Subcutaneous adipose tissue (tissue), 4 donors: Measurements from ENCODE around the gene SUN1. TPM values are rescaled to one million over a fixed set of nuclear protein-coding genes. Genes with fewer than 3 reads are reported as not detected.

Experiments
- total RNA-seq, 4 donors: library from RNA; depleted of rRNA; stranded (reverse); fragments of >200 nt; gene quantifications; one replicate each; pipeline ENCODE4 v1.1.0, GENCODE V29; 2016
- TF ChIP-seq, protein P1 (sequence below): fragments of 450-650 bp; IDR thresholded peaks from one replicate; pipeline ENCODE4 v1.5.1; 2016; ENCODE audit warnings: low read depth, mild to moderate bottlenecking, control low read depth, antibody characterized with exemption, moderate library complexity

The SUN1 gene
- total RNA-seq, 4 donors from 2014 or later = 103 to 239 (median 166) TPM

DNA sequence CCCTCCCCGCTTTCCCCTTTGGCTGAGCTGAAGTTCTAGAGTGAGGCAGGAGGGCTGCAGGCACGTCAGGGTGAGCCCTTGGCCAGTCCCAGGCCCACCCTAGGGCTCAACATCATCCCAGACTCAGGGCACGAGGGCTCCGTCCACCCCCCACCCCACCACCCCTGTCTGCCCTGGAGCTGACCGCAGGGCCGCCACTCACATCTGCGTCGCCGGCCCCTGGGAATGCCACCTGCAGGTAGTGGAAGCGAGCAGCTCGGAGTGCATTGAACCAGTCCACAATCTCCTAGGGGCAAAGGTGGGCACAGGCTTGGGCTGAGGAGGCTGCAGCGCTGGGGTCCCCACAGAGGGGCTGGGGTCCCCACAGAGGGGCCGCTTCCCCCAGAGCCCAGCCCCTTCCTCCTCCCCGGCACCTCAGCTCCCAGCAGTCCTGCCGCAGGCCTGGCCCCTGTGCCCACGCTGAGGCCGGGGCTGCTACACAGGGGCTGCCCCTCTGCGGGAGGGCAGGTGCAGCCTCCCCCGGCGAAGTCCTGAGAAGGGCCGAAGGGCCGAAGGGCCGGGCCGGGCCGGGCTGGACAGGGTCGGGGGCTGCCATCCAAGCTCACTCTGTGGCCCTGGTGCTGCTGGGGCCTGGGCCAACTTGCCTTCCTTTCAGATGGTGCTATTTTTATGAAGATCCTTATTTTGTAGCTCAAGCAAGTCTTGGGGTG, 68.2 kb downstream of the SUN1 start:
- TF ChIP-seq, protein P1, sequence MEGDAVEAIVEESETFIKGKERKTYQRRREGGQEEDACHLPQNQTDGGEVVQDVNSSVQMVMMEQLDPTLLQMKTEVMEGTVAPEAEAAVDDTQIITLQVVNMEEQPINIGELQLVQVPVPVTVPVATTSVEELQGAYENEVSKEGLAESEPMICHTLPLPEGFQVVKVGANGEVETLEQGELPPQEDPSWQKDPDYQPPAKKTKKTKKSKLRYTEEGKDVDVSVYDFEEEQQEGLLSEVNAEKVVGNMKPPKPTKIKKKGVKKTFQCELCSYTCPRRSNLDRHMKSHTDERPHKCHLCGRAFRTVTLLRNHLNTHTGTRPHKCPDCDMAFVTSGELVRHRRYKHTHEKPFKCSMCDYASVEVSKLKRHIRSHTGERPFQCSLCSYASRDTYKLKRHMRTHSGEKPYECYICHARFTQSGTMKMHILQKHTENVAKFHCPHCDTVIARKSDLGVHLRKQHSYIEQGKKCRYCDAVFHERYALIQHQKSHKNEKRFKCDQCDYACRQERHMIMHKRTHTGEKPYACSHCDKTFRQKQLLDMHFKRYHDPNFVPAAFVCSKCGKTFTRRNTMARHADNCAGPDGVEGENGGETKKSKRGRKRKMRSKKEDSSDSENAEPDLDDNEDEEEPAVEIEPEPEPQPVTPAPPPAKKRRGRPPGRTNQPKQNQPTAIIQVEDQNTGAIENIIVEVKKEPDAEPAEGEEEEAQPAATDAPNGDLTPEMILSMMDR = no peak

DNA sequence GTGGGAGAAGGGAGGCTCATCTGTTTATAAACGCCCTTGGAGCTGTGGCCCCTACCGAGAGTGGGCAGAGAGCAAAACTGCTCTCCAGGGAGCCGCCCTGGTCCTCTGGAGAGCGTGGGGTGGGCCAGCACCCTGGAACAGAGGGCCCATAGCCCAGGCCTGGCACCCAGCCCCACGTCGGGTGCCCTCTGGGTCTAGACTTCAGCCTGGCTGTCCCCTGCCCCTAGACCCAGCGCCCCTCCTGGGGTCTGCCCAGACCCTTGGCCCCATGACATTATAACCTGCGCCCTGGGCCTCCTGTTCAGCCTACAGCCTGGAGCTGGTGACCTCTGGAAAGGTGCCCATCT, 68.7 kb downstream of the SUN1 start:
- TF ChIP-seq, protein P1 = no peak

DNA sequence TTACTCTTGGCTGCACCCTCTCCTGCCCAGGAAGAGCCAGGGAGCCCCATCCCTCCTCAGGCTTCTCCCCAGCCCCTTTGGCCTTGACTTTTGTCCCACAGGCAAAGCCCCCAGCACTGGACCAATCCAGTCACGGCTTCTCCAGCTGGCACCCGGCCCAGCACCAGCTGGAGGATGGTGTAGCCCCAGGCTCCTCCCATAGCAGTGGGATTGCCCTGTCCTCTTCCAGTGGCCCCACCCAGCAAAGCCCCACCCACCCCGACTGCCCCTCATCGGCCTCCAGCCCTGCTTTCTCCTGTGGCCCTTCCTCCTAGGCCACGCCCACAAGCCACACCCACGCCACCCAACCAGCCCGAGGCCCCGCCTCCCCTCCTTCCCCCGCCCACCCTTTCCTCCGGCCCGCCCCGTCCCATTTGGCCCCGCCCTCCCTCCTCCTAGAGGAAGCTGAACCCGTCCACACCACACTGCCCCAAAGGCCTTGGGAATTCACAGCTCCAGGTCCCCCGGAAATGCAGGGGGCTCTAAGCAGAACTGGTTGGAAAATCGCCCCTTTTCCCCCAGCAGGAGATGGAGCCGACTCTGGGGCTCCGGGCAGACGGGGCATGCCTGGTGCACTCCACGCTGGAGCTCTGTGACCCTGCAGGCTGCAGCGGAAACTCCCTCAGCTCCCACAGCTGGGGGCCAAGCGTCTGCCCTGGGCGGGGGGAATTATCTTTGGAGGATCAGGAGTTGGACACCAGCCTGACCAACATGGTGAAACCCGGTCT, 69.3 kb downstream of the SUN1 start:
- TF ChIP-seq, protein P1 = no peak

DNA sequence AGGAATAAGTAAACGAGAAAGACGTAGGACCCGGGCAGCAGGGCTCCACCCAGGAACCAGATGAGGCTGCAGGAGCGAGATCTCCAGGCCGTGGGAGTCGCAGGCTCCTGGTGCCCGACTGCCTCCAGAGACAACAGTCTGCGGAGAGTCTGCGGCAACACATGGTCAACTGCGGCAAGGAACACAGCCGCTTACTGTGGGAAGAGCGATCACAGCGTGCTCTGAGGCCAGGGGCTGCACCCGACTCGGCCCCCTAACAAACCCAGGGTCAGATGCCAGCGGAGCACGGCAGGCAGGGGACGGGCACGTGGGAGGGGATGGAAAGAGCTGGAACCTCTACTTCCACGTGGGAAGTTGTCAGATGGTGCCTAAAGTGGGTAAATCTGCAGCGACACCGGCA, 70.7 kb downstream of the SUN1 start:
- TF ChIP-seq, protein P1 = no peak

DNA sequence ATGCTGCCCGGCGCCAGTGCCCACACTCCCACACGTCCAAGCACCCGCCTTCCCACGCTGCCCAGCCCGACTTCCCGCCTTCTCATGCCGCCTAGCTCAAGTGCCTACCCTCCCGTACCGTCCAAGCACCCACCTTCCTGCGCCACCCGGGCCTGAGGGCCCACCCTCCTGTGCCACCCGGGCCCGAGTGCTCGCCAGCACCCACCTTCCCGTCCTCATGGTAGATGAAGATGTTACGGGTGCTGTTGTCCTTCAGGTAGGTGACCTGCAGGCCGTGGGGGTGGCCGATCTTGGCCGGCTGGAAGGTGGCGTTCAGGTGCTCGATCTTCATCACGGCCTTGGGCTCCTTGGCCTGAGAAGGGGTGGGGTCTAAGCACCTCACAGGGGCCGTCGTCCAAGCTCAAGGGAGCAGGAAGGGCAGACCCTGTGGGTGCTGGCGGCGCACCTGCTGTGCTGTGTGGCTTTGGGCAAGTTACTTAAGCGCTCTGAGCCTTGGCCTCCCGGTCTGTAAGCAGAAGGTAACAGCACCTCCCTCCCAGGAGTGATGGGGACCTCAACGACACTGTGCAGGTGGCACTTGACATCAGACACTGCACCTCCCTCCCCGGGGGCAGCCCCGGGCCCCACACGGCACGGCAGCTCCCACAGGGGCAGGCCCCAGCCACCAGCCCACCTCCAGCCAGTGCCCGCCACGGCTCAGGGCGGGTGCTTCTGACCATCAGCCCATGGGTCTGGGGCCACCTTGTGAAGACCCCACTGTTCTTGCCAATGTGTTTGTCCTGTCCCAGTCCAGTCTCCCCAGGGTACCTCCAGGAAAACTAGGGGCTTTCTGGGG, 71.9 kb downstream of the SUN1 start:
- TF ChIP-seq, protein P1 = no peak

DNA sequence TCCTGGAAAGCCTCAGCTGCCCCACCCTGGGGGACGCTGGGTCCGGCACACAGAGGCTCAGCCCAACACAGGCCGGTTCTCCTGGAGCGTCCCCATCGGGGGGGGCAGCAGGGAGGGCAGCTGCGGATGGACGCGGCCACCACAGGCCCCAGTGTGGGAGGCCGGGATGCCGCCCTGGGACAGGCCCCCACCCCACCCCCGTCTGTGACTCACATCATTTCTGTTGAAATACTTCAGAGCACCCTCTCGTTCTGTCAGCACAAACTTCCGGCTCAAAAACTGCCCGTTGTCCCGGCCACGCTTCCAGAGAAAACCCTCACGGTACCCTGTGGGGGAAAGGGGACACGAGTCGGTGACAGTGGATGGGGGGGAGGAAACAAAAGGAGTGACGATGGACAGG, 72.6 kb downstream of the SUN1 start:
- TF ChIP-seq, protein P1 = no peak

DNA sequence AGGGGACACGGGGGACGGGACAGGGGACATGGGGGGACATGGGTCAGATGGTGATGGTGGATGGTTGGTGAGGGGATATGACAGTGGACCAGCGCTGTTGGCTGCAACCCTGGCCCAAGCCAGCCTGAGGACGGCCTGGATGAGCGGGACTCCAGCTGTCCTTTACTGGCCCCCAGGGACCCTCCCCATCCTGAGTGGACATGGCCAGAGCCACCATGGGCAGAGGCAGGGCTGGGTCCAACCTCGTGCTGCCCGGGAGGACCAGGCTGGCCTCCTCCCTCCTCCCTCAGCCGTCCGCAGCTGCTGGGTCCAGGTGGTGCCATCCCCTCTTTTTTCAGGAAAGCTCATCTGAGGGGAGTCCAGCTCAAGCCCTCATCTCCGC, 74.5 kb downstream of the SUN1 start:
- TF ChIP-seq, protein P1 = no peak
